LNCAP (cell line): ENCODE data around the gene DCAF8.

Experiments used
- CTCF ChIP-seq: fragments of 450-650 bp; IDR thresholded peaks from 2 replicates; pipeline ENCODE4 v1.5.1; 2017; ENCODE audit warnings: mild to moderate bottlenecking

DCAF8 gene

GRCh38 chr1:160179336-160179735 lies 83.0 kb downstream of the DCAF8 start:
- no peak for TF ChIP-seq CTCF

GRCh38 chr1:160178731-160179130 lies 83.6 kb downstream of the DCAF8 start:
- TF ChIP-seq CTCF: no peak

DNA sequence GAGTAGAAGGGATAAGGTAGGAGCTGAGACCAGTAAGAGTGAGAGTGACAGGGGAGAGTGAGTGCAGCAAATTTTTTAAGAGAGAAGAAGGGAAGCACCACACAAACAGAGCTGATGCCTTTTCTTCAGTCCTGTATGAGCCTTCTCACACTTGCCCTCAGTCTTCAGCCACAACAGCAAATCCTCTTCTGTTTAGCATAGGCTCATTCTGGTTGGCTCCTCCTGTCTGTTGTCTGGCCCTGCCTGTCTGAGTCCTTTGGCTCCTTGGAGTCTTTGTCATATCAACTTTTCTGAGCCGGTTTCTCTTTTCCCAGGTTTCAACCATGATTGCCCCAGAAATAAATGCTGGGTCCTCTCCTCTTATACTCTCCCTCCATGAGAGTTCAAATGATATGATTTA lies 84.7 kb downstream of the DCAF8 start:
- no peak for TF ChIP-seq CTCF

- no peak for TF ChIP-seq CTCF
Measured at GRCh38 chr1:160177231-160177630, 85.1 kb downstream of the DCAF8 start.

- no peak for TF ChIP-seq CTCF
Measured at GRCh38 chr1:160171980-160172379, 90.4 kb downstream of the DCAF8 start.

- no peak for TF ChIP-seq CTCF
Measured at GRCh38 chr1:160171354-160171753, 91.0 kb downstream of the DCAF8 start.

- TF ChIP-seq CTCF: no peak
Measured at GRCh38 chr1:160169553-160170399, 92.6 kb downstream of the DCAF8 start.
